ENCODE data around the gene CEMIP.

CEMIP gene

DNA sequence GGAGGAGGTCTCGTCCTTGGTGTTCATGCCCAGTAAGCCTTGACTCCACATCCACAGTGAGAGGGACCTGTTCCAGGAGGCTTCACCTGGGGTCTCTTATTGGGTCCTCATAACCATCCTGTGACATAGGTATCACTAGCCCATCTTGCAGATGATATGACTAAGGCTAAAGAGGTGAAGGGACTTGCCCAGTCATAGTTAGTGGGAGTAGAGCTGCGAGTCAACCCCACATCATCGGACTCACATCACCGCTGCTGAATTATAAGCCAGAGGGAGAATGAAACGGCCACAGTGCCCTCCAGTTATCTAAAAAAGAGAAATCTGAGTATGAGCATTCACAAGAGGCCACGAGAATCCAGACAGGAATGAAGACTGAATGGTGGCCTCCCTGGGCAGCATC, 144.5 kb downstream of the CEMIP start:
- intact Hi-C loops (cut with DNase I; ENCODE audit: low total_unique reads) = no loop called here
- H3K36me3 ChIP-seq = peaks cover 0 to 41% (median 30%) of the 10 kb centered on the region in 3 donors
- DNase-seq = no peak

DNA sequence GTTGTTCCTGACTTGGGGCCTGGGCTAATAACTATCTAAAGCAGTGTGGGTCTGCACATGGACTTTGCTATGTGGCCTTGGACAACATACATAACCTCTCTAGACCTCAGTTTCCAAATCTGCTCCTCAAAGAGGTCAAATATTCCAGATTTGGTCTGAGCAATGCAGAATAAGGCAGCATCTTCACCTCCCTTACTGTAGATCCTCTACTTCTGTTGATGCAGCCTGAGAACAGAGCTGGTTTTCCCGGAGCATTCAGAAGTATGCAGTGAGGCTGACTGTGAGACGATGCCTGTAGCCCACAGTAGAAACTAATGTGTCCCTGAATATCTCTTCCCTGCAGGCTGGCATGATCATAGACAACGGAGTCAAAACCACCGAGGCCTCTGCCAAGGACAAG, 145.1 kb downstream of the CEMIP start:
- Histone ChIP-seq H3K4me1 (peaks cover 0 to 4% (median 0%) of the 10 kb centered on the region in 4 donors), H3K36me3 (peaks cover 0 to 41% (median 30%) of the 10 kb centered on the region in 3 donors), H3K27me3 (no peaks in the 10 kb centered on the region), H3K27ac (no peak overlapping the region), H3K4me3 (no peak overlapping the region), H3K9me3 (no peaks in the 10 kb centered on the region)
- DNase-seq = no peak
- TF ChIP-seq, protein P1, sequence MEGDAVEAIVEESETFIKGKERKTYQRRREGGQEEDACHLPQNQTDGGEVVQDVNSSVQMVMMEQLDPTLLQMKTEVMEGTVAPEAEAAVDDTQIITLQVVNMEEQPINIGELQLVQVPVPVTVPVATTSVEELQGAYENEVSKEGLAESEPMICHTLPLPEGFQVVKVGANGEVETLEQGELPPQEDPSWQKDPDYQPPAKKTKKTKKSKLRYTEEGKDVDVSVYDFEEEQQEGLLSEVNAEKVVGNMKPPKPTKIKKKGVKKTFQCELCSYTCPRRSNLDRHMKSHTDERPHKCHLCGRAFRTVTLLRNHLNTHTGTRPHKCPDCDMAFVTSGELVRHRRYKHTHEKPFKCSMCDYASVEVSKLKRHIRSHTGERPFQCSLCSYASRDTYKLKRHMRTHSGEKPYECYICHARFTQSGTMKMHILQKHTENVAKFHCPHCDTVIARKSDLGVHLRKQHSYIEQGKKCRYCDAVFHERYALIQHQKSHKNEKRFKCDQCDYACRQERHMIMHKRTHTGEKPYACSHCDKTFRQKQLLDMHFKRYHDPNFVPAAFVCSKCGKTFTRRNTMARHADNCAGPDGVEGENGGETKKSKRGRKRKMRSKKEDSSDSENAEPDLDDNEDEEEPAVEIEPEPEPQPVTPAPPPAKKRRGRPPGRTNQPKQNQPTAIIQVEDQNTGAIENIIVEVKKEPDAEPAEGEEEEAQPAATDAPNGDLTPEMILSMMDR (IDR thresholded peaks at IDR 0.05) = no peak
- intact Hi-C loops (cut with DNase I; ENCODE audit: low total_unique reads) = no loop called here

More for the DNA sequence above, 144.5 kb downstream of the CEMIP start:
- Histone ChIP-seq H3K9me3 (no peaks in the 10 kb centered on the region), H3K27ac (no peak overlapping the region), H3K27me3 (no peaks in the 10 kb centered on the region), H3K4me3 (no peak overlapping the region), H3K4me1 (peaks cover 0 to 4% (median 0%) of the 10 kb centered on the region in 4 donors)
- TF ChIP-seq, protein P1 (IDR thresholded peaks at IDR 0.05) = no peak

DNA sequence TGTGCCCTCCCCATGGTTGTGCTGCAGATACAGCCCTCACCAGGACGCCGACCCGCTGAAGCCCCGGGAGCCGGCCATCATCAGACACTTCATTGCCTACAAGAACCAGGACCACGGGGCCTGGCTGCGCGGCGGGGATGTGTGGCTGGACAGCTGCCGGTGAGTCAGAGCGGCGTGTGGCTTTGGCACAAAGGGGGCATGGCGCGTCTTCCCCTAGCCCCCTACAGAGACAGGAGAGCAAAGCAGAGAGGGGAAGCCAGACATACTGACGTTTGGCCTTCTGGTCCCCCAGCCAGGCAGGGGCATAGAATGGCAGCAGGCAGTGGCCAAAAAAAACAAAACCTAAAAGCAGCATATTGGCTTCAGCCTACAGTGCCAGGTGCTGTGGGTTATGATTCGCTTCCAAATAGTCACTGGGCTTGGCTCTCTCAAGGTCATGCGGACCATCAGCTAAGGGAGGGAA, 146.5 kb downstream of the CEMIP start:
- no peaks in the 10 kb centered on the region for H3K9me3 ChIP-seq
- no peaks in the 10 kb centered on the region for H3K27me3 ChIP-seq
- no peak overlapping the region for H3K27ac ChIP-seq
- H3K4me1 ChIP-seq = peaks cover 0 to 4% (median 0%) of the 10 kb centered on the region in 4 donors
- peaks cover 0 to 45% (median 24%) of the 10 kb centered on the region in 3 donors for H3K36me3 ChIP-seq
- DNase-seq = no peak
- intact Hi-C loops (cut with DNase I; ENCODE audit: low total_unique reads) = no loop called here
- H3K4me3 ChIP-seq = no peak overlapping the region
- TF ChIP-seq, protein P1 (IDR thresholded peaks at IDR 0.05) = no peak

DNA sequence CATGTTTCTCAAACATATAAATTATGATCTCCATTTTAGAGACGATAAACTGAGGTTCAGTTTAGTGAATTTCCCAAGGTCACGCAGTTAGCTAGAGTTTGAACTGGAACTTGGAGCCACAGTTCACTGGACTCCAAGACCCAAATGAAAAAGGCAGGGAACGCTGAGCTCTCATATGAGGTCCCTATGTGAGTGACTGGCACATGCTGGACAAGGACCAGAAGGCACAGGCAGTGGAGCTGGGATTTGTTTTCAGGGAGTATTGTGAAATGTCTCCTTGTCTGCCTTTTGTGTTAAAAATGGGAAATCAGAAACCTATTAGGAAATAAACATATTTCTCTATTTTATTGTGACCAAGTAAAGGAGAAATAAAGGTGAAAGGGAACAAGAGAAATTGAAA, 147.0 kb downstream of the CEMIP start:
- TF ChIP-seq, protein P1 (IDR thresholded peaks at IDR 0.05) = no peak
- H3K4me3 ChIP-seq = no peak overlapping the region
- intact Hi-C loops (cut with DNase I; ENCODE audit: low total_unique reads) = no loop called here
- H3K27ac ChIP-seq = no peak overlapping the region
- peaks cover 0 to 40% (median 19%) of the 10 kb centered on the region in 3 donors for H3K36me3 ChIP-seq
- peaks cover 0 to 4% (median 0%) of the 10 kb centered on the region in 4 donors for H3K4me1 ChIP-seq
- no peaks in the 10 kb centered on the region for H3K27me3 ChIP-seq
- DNase-seq = no peak
- H3K9me3 ChIP-seq = no peaks in the 10 kb centered on the region

DNA sequence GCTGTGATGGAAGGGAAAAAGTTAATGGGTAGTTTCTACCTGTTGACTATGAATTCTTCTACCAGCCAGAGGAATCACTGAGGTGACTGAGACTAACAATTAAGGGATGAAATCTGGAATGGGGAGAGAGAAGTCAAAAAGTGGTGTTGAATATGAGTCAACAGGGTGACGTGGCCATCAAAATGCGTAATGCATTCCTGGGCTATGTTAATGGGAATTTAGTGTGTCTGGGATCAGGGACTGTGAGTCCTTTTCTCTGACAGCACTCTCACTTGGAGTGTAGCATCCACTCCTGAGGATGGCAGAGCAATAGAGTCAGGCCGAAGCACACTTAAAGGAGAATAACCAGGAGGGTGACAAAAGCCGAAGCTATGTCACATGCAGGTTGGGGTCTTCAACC, 150.1 kb downstream of the CEMIP start:
- Histone ChIP-seq H3K4me1 (peaks cover 0 to 21% (median 2%) of the 10 kb centered on the region in 4 donors), H3K36me3 (peaks cover 0 to 9% (median 2%) of the 10 kb centered on the region in 3 donors), H3K4me3 (no peak overlapping the region), H3K27me3 (no peaks in the 10 kb centered on the region), H3K9me3 (no peaks in the 10 kb centered on the region), H3K27ac (no peak overlapping the region)
- DNase-seq = no peak
- intact Hi-C loops (cut with DNase I; ENCODE audit: low total_unique reads) = no loop called here
- TF ChIP-seq, protein P1 (IDR thresholded peaks at IDR 0.05) = no peak

DNA sequence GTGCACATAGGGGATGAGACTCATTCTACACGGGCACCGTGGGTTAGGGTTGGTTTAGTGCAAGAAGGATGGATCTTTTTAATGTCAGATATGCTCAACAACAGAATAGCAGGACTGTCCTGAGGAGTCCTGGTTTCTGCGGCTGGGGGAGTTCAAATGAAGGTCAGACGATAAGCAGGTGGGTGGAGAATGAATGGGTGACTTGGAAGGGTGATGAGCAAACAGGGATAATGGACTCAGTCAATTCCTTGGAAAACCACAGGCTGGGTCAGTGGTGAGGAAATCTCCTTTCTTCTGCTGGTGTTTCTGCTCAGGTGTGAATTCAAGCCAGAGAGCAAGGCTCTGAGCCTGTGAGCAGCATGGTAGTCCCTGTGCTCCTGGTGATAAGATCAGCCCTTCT, 150.5 kb downstream of the CEMIP start:
- intact Hi-C loops (cut with DNase I; ENCODE audit: low total_unique reads) = no loop called here
- H3K4me1 ChIP-seq = peaks cover 0 to 21% (median 3%) of the 10 kb centered on the region in 4 donors
- TF ChIP-seq, protein P1 (IDR thresholded peaks at IDR 0.05) = no peak
- no peak overlapping the region for H3K4me3 ChIP-seq
- H3K27ac ChIP-seq = no peak overlapping the region
- H3K9me3 ChIP-seq = no peaks in the 10 kb centered on the region
- H3K36me3 ChIP-seq = peaks cover 0 to 5% (median 0%) of the 10 kb centered on the region in 3 donors
- no peak for DNase-seq
- no peaks in the 10 kb centered on the region for H3K27me3 ChIP-seq

Data from tibial artery (tissue), 4 donors.